IPS DF 4.7 (cell line): ENCODE measurements around the gene TEX53.

Experiments
- DNase-seq: peaks from one replicate; pipeline ENCODE4 v3.0.0-alpha.2; 2013; ENCODE audit warnings: low spot score; ENCODE audit errors: extremely low read depth

Gene TEX53

GRCh38 chr9:114641967-114642366 lies 15.6 kb downstream of the TEX53 start:
- DNase-seq = no peak

GRCh38 chr9:114638404-114638803 lies 19.2 kb downstream of the TEX53 start:
- DNase-seq = no peak

GRCh38 chr9:114634387-114634786 lies 23.2 kb downstream of the TEX53 start:
- DNase-seq = no peak

- DNase-seq = no peak
Measured at GRCh38 chr9:114633438-114634089, 24.0 kb downstream of the TEX53 start.

- DNase-seq = no peak
Measured at GRCh38 chr9:114631166-114631565, 26.4 kb downstream of the TEX53 start.

- DNase-seq = no peak
Measured at GRCh38 chr9:114629563-114630090, 28.0 kb downstream of the TEX53 start.

GRCh38 chr9:114627553-114627952 lies 30.1 kb downstream of the TEX53 start:
- DNase-seq = no peak

GRCh38 chr9:114626415-114627020 lies 31.1 kb downstream of the TEX53 start:
- DNase-seq = no peak

- DNase-seq = no peak
Measured at GRCh38 chr9:114624677-114625076, 32.9 kb downstream of the TEX53 start.

- DNase-seq = no peak
Measured at GRCh38 chr9:114621975-114622609, 35.5 kb downstream of the TEX53 start.

GRCh38 chr9:114621561-114621960 lies 36.0 kb downstream of the TEX53 start:
- no peak for DNase-seq

- DNase-seq = no peak
Measured at GRCh38 chr9:114619191-114619761, 38.3 kb downstream of the TEX53 start.

- DNase-seq = no peak
Measured at GRCh38 chr9:114616684-114617520, 40.7 kb downstream of the TEX53 start.

GRCh38 chr9:114614373-114614772 lies 43.2 kb downstream of the TEX53 start:
- no peak for DNase-seq

GRCh38 chr9:114613919-114614318 lies 43.7 kb downstream of the TEX53 start:
- DNase-seq = no peak

GRCh38 chr9:114613087-114613486 lies 44.5 kb downstream of the TEX53 start:
- no peak for DNase-seq

- no peak for DNase-seq
Measured at GRCh38 chr9:114612272-114612923, 45.2 kb downstream of the TEX53 start.

- DNase-seq = no peak
Measured at GRCh38 chr9:114611516-114612271, 45.9 kb downstream of the TEX53 start.

- DNase-seq = no peak
Measured at GRCh38 chr9:114608525-114608796, 49.1 kb downstream of the TEX53 start.
